ENCODE data around the gene CHORDC1. TPM values are rescaled to one million over a fixed set of nuclear protein-coding genes. Genes with fewer than 3 reads are reported as not detected.

CHORDC1 gene
- total and polyA plus RNA-seq, 2 of the 13 experiments (the other 11 are each of a cell fraction or from before 2014, with no cell fraction given): 19.1 to 73.5 TPM

DNA sequence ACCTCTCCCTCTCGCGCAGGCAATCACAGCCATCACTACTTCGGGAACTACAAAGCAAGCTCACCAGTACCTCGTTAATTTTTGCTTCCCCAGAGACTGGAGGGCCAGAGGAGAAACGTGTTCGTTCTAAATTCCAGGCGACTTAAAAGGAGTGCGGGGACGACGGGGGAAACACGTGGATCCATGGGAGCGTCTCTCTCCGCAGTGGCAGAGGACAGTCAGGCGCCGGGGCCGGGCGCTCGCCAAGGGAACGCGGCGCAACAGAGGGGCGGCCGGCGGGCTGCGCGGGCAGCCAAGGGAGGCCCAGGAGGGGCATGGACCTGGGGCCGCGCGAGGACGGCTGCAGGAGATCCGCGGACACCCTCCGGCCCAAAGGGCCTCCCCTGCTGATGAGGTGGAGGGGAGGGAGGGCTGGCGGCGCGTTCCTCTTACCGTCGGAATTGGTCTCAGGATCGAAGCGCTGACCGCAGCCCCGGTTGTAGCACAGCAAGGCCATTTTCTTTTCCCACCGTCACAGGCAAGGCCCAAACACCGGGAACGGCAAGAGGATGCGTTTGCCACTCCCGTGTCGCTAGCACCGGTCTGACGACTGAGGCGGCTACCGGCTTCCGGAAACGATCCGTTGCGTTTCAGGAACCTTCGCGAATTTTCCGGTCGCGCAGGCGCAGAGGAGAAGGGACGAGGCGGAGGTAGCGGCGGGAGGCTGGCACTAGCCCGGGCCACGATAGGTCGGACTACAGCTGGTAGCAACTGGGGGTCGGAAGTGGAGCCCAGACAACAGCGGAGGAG lies at the start of gene CHORDC1 (continued):
- TF ChIP-seq, protein P1, sequence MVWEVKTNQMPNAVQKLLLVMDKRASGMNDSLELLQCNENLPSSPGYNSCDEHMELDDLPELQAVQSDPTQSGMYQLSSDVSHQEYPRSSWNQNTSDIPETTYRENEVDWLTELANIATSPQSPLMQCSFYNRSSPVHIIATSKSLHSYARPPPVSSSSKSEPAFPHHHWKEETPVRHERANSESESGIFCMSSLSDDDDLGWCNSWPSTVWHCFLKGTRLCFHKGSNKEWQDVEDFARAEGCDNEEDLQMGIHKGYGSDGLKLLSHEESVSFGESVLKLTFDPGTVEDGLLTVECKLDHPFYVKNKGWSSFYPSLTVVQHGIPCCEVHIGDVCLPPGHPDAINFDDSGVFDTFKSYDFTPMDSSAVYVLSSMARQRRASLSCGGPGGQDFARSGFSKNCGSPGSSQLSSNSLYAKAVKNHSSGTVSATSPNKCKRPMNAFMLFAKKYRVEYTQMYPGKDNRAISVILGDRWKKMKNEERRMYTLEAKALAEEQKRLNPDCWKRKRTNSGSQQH (CRISPR knock-in tag; IDR thresholded peaks at IDR 0.05; ENCODE audit: low read depth): peak; percentile 87
- no peak for TF ChIP-seq KDM3A (CRISPR knock-in tag; IDR thresholded peaks at IDR 0.05; ENCODE audit: low read depth)
- TF ChIP-seq BORCS8-MEF2B (CRISPR knock-in tag; IDR thresholded peaks at IDR 0.05): peak; percentile 79; the same call in 1 of the 2 replicates
- TF ChIP-seq, protein P2, sequence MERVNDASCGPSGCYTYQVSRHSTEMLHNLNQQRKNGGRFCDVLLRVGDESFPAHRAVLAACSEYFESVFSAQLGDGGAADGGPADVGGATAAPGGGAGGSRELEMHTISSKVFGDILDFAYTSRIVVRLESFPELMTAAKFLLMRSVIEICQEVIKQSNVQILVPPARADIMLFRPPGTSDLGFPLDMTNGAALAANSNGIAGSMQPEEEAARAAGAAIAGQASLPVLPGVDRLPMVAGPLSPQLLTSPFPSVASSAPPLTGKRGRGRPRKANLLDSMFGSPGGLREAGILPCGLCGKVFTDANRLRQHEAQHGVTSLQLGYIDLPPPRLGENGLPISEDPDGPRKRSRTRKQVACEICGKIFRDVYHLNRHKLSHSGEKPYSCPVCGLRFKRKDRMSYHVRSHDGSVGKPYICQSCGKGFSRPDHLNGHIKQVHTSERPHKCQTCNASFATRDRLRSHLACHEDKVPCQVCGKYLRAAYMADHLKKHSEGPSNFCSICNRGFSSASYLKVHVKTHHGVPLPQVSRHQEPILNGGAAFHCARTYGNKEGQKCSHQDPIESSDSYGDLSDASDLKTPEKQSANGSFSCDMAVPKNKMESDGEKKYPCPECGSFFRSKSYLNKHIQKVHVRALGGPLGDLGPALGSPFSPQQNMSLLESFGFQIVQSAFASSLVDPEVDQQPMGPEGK (CRISPR knock-in tag; IDR thresholded peaks at IDR 0.05): no peak; the same call in 1 of the 2 replicates
- no peak for TF ChIP-seq U2AF2 (IDR thresholded peaks at IDR 0.05; ENCODE audit: low read depth, low read length)
- TF ChIP-seq NRL (CRISPR knock-in tag; IDR thresholded peaks at IDR 0.05; ENCODE audit: borderline replicate concordance): peak; percentile 79; the same call in 1 of the 2 replicates
- TF ChIP-seq ZNF570 (CRISPR knock-in tag; IDR thresholded peaks at IDR 0.05; ENCODE audit: borderline replicate concordance): no peak
- TF ChIP-seq ZNF766 (CRISPR knock-in tag; IDR thresholded peaks at IDR 0.05; ENCODE audit: borderline replicate concordance): no peak
- TF ChIP-seq ZNF468 (CRISPR knock-in tag; IDR thresholded peaks at IDR 0.05): no peak
- TF ChIP-seq RELA (CRISPR knock-in tag; IDR thresholded peaks at IDR 0.05): no peak; the same call in 1 of the 2 replicates
- no peak for TF ChIP-seq ZNF550 (CRISPR knock-in tag; IDR thresholded peaks at IDR 0.05; ENCODE audit: borderline replicate concordance)
- peak; percentile 84 for TF ChIP-seq ZSCAN21 (CRISPR knock-in tag; IDR thresholded peaks at IDR 0.05; ENCODE audit: borderline replicate concordance)
- TF ChIP-seq KLF6 (CRISPR knock-in tag; IDR thresholded peaks at IDR 0.05): peak; percentile 58; the same call in 1 of the 2 replicates
- peak; percentile 69; the same call in 1 of the 2 replicates for TF ChIP-seq TOPORS (CRISPR knock-in tag; IDR thresholded peaks at IDR 0.05)
- peak; percentile 47 for TF ChIP-seq BRD4 (CRISPR knock-in tag; IDR thresholded peaks at IDR 0.05)
- TF ChIP-seq TAF1 (CRISPR knock-in tag; IDR thresholded peaks at IDR 0.05): peak; percentile 87
- no peak; the same call in 1 of the 2 replicates for TF ChIP-seq NR1H2 (CRISPR knock-in tag; IDR thresholded peaks at IDR 0.05; ENCODE audit: borderline replicate concordance, low read depth)
- TF ChIP-seq, protein P3, sequence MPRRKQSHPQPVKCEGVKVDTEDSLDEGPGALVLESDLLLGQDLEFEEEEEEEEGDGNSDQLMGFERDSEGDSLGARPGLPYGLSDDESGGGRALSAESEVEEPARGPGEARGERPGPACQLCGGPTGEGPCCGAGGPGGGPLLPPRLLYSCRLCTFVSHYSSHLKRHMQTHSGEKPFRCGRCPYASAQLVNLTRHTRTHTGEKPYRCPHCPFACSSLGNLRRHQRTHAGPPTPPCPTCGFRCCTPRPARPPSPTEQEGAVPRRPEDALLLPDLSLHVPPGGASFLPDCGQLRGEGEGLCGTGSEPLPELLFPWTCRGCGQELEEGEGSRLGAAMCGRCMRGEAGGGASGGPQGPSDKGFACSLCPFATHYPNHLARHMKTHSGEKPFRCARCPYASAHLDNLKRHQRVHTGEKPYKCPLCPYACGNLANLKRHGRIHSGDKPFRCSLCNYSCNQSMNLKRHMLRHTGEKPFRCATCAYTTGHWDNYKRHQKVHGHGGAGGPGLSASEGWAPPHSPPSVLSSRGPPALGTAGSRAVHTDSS (CRISPR knock-in tag; conservative IDR thresholded peaks at IDR 0.05): no peak
- TF ChIP-seq ERF (CRISPR knock-in tag; IDR thresholded peaks at IDR 0.05): peak; percentile 75; the same call in 1 of the 2 replicates
- TF ChIP-seq NFYC (CRISPR knock-in tag; IDR thresholded peaks at IDR 0.05): no peak
- TF ChIP-seq ELF1 (CRISPR knock-in tag; IDR thresholded peaks at IDR 0.05): peak; percentile 91
